ENCODE data around the gene NR3C2. TPM values are rescaled to one million over a fixed set of nuclear protein-coding genes. Genes with fewer than 3 reads are reported as not detected.
"Not testable (repeated sequence)": the region's sequence is repeated elsewhere in the genome, so short reads cannot be mapped to it uniquely, and the experiment has no call there.

The NR3C2 gene
- total RNA-seq, 1 donor = 1.1 TPM

DNA sequence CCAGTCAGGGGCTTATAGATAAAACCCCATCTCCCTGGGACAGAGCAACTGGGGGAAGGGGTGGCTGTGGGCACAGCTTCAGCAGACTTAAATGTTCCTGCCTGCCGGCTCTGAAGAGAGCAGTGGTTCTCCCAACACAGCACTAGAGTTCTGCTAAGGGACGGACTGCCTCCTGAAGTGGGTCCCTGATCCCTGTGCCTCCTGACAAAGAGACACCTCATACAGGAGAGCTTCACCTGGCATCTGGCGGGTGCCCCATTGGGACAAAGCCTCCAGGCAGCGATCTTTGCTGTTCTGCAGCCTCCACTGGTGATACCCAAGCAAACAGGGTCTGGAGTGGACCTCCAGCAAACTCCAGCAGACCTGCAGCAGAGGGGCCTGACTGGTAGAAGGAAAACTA is 359.1 kb downstream of the NR3C2 start:
- not testable (repeated sequence) for DNase-seq (ENCODE audit: low read depth in 2 of 3, low spot score in 2 of 3)

DNA sequence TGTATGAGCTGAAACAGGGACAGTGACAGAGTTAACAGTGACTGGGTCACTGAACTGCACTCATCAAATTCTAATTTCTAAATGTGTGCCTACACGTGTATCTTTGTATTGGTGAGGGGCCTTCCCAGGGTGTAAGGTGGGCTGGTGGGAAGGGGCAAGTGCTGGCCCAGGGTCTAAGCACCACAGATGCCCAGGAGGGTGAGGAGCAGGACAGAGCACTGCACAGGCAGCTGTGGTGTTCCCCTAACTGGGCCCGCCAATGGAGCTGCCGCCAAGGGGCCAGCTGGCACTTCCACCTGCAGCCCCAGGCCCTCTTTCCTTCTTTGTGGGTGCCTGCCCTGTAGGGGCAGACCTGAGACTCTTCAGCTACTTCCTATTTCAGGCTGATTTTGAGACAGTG is 360.5 kb downstream of the NR3C2 start:
- DNase-seq (ENCODE audit: low read depth in 2 of 3, low spot score in 2 of 3) = no peak

DNA sequence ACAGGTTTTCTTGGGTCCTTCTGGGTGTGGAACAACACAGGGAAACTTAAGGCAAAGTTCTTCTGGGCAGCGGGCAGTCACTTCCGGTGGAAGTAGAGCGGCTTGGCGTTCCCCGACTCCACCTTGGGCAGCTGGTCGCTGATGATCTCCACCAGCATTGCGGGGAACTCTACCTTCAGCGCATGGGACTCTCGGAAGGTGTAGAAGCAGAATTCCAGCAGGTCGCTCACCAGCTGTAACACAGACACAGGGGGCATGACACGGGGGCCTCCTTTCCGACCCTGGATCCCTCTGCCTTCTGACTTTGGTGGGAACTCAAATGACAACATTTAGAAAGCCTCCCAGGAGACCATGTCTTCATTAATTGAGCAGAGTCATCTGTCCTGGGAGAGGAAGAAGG is 360.9 kb downstream of the NR3C2 start:
- no peak for DNase-seq (ENCODE audit: low read depth in 2 of 3, low spot score in 2 of 3)

DNA sequence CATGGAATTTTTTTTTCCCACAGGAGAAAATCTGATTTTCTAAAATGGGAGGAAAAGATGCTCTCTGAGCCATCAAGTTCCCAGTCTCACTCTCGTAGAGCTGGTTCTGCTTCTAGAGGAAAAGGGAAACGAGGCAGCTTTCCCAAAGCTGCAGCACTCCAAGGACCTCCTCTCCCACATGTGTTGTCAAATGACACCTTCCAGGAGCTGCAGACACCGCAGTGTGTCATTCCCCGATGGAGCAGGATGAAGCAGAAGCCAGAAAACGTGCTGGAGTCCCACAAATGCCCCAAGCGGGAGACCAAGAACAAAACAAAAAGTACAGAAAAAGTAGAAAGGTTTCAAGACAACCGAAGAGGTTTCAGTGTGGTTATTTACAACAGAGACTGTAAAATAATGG is 362.3 kb downstream of the NR3C2 start:
- no peak for DNase-seq (ENCODE audit: low read depth in 2 of 3, low spot score in 2 of 3)

DNA sequence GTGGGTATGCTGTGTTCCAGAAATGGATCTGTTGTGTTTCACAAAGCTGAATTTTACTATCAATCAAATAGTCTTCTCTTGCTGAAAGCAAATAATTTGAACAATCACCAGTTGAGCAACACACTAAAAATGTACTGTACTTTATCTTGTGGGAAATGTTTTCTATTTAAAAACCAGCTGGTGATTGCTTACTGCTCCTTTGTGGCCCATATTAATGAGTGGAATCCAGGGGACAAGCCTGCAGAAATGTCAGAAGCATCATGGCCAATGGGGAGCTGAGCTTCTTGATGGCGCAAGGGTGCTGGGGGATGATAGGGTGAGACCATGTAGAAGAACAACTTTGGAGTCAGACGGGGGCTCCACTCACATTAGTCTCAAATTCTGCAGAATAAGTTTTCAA is 364.2 kb downstream of the NR3C2 start:
- no peak for DNase-seq (ENCODE audit: low read depth in 2 of 3, low spot score in 2 of 3)

DNA sequence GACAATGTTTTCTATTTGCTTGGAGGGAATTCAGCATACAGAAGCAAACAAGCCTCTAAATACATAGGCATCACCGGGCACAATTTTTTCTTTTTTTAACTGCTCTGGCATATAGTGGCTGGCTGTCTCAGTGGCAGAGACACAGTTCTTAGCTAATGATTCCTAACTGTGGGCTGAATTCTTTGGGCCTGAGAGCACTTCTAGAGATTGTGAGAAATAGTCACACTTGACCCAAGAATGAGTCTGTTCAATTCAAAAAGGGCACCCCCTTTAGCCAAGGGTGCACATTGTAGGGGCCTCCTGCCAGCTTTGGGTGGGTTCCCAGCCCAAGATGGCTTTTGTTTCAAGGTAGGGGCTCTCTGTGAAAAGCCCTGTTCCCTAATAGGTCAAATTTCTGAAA is 364.6 kb downstream of the NR3C2 start:
- no peak for DNase-seq (ENCODE audit: low read depth in 2 of 3, low spot score in 2 of 3)

DNA sequence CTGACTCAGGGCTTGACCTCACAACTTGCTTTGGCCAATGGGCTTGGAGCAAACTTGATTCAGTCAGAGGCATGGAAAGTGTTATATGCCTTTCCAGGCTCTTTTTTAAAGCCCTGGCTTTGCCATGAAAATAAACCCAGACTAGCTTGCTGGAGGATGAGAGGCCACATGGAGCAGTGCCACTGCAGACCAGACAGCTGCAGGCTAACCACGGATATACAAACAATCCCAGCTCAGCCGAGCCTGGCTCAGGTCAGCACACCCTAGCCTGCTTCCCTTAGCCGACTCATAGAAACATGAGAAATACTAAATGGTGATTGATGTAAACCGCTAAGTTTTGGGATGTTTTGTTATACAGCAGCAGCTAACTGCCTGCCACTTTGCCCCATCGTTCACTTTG is 365.2 kb downstream of the NR3C2 start:
- no peak for DNase-seq (ENCODE audit: low read depth in 2 of 3, low spot score in 2 of 3)

DNA sequence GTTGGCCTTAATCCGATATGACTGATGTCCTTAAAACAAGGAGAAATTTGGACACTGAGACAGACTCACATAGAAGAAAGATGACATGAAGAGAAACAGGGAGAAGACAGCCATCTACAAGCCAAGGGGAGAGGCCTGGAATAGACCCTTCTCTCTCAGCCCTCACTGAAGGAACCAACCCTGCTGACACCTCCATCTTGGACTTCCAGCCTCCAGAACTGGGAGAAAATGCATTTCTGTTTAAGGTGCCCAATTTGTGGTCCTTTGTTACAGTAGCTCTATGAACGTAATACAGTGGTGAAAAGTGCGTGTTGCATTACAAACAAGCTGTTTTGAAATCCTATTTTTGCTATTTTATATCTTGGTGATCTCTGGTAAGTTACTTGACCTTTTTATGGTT is 366.8 kb downstream of the NR3C2 start:
- no peak for DNase-seq (ENCODE audit: low read depth in 2 of 3, low spot score in 2 of 3)

DNA sequence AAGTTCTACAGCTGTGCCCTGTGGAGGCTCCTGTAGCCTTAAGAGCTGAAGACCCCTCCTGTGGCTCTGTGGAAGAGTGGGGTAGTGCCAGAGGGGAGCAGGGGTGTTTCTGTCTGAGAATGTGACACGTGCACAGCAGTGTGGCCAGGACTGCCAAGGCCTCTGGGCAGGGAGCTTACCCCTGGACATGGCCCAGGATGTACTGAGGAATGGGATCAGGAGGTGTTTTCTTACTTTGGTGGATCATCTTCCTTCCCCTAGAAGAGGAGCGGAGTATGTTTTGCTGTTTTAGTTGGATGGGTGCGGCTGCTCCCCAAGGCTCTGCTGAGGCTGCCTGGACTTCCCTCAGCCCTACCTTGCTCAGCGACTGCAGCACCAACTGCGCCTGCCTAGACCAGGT is 367.8 kb downstream of the NR3C2 start:
- no peak for DNase-seq (ENCODE audit: low read depth in 2 of 3, low spot score in 2 of 3)

DNA sequence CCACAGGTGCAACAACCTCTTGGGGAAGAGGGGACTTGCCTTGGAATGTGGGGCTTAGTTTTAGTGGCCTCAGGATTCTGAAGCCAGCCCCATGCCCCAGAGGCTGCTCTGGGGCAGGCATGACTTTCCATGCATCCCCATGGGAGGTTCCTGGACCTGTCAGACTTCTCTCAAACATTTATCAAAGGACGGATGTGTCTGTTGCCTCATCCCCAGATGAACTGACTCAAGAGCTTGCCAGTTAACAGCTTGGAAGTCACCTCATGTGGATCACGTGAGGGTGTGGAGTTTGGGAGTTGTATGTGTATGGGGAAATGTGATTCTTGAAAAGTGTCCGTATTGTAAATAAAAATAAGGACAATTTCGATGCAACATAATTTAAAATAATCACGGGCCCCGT is 368.9 kb downstream of the NR3C2 start:
- no peak for DNase-seq (ENCODE audit: low read depth in 2 of 3, low spot score in 2 of 3)

DNA sequence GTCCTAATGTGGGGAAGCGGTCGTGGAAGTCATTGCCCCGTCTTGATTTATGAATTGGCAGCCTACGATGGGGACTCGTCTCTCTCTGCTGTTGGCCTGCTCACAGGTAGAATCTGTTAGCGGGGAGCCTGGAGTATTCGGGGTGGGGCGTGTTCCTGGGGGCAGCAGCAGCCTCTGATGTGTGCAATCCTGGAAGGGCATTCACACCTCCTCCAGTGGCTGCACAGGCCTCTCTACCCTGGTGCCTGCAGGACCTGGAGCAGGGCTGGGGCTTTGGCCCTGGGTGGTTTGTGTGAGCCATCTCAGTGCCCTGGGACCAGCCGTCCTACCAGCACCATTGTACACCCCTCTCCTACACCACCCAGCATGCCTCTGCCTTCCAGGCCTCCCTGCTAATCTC is 369.4 kb downstream of the NR3C2 start:
- DNase-seq (ENCODE audit: low read depth in 2 of 3, low spot score in 2 of 3) = no peak

DNA sequence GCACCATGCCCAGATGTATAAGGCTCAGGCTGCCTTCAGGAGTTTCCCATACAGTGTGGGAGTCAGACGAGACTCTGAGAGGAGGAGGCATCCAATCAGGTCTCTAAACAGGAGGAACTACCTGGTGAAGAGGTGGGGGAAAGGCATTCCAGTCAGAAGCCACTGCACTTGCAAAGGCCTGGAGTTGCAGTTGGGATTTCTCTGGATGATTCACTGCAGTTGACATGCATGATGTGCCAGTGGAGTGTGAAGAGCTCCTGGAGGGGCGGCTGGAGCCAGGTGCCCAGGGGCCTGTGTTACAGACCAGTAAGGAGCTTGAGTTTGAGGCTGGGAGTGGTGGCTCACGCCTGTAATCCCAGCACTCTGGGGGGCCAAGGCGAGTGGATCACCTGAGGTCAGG is 371.2 kb downstream of the NR3C2 start:
- DNase-seq (ENCODE audit: low read depth in 2 of 3, low spot score in 2 of 3) = no peak

DNA sequence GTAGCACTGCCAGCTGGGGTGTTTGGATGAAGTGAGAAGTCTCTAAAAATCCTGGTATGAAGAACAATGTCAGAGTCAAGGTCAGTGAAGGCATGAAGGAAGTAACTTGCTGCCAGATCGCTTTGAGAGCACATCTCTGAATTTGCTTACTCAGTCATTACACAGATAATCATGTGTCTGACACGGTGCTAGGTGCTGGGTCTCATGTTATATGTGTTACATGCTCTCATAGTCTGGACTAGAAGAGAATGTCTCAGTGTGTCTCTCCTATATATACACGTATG is 372.4 kb downstream of the NR3C2 start:
- DNase-seq (ENCODE audit: low read depth in 2 of 3, low spot score in 2 of 3) = no peak

DNA sequence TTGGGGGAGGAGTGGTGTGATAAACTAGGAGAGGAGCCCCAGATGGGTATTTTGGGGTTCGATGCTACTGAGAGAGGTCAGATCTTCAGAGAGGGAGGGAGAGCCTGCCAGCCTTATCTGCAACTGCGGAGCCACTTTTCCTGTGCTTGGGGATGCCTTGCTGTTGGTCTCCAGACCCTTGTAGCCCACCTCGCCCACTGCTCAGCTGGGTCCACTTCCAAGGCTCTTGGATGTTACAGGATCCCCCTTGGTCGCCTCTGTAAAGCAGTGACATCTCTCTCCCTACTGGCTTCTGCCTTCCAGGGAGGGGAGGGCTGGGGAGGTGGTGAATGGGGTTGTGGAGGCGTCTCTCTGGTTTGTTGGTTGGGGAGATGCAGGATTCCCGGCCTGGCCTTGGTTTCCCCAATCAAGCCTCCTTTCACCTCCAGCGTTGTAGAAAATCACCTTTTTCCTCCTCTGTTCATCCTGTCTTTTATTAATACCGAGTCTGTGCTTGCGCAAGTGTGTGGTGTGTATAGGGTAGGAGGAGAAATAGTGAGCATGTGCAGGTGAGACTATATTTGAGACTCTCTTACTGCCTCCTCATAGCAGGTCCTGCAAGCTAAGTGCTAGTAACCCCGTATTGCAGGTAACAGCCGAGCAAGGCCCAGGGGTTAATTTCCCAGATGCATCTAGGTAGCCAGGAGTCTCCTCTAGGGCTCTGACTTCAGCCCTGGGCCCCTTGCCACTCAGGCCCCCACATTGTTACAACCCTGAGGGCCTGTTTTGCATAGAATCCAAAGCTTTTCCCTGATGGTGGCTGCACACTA is 372.9 kb downstream of the NR3C2 start:
- DNase-seq (ENCODE audit: low read depth in 2 of 3, low spot score in 2 of 3) = no peak

DNA sequence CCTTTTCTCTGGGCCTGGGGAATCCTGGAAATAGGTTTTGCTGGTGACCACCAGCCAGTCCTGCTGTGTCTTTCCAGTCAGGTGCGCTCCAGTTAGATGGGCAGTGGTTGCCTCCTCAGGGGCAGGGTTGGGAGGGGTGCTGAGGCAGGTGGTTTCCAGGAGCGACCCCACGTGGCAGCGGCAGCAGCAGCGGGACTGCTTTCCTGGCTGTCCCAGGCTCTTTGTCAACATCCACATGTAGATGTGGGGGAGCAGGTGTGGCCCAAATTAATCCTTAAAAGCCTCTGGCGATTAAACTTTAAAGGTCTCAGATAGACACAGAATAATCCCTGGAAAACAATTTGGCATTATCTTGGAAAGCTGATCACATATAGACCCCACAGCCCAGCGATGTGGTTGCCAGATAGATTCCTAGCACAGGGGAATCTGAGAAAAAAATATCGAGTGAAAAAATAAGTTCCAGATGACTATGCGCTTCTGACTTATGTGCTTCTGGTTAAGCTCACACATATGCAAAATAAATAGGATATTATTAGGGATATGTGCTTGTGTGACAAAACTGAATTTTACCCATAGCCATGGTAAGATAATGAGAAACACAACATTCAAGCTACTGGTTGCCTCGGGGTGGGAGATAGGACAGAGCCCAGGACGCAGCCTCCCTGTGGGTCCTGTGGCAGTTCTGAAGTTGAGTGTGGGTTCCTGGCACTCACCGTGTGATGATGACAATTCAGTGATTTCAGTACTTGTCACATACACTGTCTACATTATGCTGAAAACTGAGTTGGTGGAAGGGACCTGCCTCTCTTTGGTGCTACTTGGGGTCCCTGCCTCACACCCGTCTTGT is 373.9 kb downstream of the NR3C2 start:
- no peak for DNase-seq (ENCODE audit: low read depth in 2 of 3, low spot score in 2 of 3)

DNA sequence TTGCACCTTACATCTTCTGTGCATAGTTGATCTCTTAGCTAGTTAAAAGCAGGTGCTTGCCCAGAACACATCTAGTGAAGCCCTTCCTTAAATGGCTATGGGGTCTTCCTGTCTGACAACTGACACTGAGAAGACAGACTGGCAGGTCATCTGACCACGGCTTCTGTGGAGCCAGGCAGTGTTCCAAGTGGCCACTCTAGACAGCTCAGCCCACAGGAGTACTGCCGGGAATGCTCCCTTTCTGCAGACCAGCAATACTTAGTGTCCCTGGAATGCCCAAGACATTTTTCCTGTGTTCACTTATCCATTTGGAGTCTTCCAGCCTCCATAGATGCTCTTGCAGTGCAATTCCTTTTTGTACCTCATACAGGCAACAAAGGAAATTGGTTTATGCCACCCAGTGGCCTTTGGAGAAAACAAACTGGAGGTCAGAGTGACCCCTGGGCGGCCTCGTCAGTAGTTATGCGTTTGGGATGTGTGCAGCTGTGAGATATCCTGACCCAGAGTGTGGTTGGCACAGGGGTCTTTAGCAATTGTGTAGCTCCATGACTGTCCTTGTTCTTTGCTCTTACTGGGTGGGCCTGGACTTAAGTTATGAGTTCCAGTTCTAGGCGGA is 374.8 kb downstream of the NR3C2 start:
- DNase-seq (ENCODE audit: low read depth in 2 of 3, low spot score in 2 of 3) = no peak

DNA sequence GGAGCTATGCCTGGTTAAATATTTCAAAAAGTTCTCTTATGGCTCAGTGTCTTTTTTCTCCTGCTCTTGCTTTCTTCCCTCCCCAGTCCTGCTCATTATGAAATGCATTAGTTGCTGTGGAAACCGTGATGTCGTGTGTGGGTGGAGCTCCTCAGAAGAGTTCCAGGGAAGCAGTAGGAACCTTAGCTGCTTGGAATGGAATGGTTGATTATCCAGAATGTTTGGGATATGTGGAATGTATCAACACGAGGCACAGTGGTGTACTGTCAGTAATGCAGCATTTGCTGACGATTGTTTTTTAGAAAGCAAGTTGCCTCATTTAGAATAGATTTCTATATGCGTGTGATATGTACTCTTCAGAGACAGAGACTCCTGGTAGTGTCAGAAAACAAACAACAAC is 377.1 kb downstream of the NR3C2 start:
- DNase-seq (ENCODE audit: low read depth in 2 of 3, low spot score in 2 of 3) = no peak

DNA sequence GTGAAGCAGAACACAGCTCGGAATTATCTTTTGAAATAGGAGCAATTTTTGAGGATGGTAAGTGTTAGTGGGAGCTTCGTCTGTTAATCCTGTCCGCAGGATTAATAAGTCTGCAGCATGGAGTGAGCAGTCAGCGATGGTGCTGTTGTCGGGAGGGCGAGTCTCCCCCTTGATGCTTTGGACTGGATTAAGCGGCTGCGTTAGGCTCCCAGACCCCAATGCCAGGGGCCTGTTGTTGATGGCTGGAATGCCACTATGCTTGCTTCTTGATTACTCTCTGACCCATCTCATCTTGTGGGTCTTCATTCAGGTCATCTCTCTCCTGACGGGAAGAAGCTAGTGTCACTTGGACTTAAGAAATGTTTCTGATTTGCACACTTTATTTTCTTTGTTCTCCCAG is 377.8 kb downstream of the NR3C2 start:
- DNase-seq (ENCODE audit: low read depth in 2 of 3, low spot score in 2 of 3) = no peak

DNA sequence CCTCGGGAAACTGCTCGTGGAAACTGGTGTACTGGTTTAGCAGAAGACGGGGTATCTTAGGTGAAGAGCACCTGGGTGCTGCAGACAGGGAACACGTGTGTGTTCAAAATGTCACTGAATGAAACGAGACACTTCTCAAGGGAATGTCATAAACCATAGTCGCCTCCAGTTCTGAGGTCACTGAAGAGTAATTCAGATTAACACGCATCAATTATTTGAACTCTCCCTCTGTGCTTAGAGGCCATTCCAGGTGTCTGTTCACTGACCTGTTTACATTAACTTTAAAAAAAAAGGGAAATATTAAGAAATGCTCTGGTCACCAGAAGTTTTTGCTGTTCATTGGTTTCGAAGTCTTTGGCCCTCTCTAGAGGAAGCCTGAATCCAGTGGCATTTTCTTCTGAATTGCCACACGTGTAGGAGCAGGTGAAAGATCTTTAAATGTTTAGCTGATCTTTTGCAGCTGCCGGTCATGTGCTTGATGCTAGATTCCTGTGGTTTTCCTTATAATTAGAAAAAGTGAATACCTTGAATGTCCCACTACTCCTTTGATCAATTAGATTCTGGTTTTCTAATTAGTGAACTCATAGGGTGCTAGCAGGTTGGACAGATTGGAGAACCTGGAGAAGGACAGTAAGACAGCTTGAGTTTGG is 379.8 kb downstream of the NR3C2 start:
- DNase-seq (ENCODE audit: low read depth in 2 of 3, low spot score in 2 of 3) = no peak

DNA sequence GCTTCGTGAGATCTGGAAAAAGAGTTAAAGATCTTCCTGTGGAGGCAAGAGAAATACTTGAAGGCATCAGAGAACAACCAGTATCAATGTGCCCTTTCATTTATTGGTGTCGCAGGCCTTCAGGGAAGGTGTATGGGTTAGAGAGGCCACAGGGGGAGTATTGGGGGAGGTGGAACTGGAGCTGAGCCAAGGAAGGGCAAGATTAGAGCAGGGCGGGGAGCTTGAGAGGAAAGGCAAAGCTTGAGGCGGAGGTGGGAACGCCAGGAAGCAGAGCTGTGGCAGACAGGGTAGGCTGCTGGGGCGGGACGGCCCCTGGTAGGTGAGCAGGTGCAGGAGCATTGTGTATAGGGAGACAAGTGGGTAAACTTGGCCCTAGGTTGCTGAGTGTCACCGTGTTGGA is 380.4 kb downstream of the NR3C2 start:
- DNase-seq (ENCODE audit: low read depth in 2 of 3, low spot score in 2 of 3) = no peak

DNA sequence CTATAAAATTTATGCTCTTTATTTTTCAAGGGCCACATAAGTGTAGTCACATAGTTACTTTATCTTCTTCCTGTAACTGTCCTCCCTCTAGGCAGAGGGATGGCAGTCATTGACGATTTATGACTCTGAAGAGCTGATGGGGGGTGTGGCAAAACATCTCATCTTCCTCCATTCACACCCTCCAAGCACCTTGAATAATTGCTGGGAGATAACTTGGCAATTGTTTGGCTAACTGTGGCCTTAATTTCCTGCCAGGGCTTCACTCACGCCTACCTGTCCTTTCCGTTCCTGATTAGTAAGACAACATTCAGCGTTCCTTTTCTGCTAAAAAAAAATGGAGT is 381.1 kb downstream of the NR3C2 start:
- DNase-seq (ENCODE audit: low read depth in 2 of 3, low spot score in 2 of 3) = no peak
